Central memory CD8-positive, alpha-beta T cell (primary cell): ENCODE results near the gene TRMT44.
"Not testable (repeated sequence)": the region's sequence is repeated elsewhere in the genome, so short reads cannot be mapped to it uniquely, and the experiment has no call there.

Experiments used
- ATAC-seq: fragments of 150-1000 bp; cut with Tn5 transposase; replicated peaks from 2 replicates; pipeline ENCODE4 v1.10.0; 2022; ENCODE audit warnings: mild to moderate bottlenecking, moderate FRiP score, moderate number of reproducible peaks; ENCODE audit not compliant: poor library complexity, severe bottlenecking; ENCODE audit errors: extremely low read depth
- DNase-seq, 2 donors: peaks; one replicate each; pipeline ENCODE4 v3.0.0; 2021; ENCODE audit warnings: low spot score in 2 of 2
- H3K27ac Mint-ChIP-seq: one replicate; pipeline ENCODE4 v1.8.0; 2022; ENCODE audit warnings: low read depth, mild to moderate bottlenecking, moderate library complexity, mixed read lengths
- H3K27me3 Mint-ChIP-seq: one replicate; pipeline ENCODE4 v1.8.0; 2022; ENCODE audit warnings: mixed read lengths
- H3K36me3 Mint-ChIP-seq: one replicate; pipeline ENCODE4 v1.8.0; 2022; ENCODE audit warnings: mild to moderate bottlenecking, moderate library complexity, mixed read lengths; ENCODE audit not compliant: insufficient read depth
- H3K4me1 Mint-ChIP-seq: one replicate; pipeline ENCODE4 v1.8.0; 2022; ENCODE audit warnings: mixed read lengths
- H3K4me3 Mint-ChIP-seq: one replicate; pipeline ENCODE4 v1.8.0; 2022; ENCODE audit warnings: mild to moderate bottlenecking, moderate library complexity, mixed read lengths
- H3K9me3 Mint-ChIP-seq: one replicate; pipeline ENCODE4 v1.8.0; 2022; ENCODE audit warnings: mixed read lengths

The TRMT44 gene

GRCh38 chr4:8478371-8478770 lies 37.8 kb downstream of the TRMT44 start:
- Mint-ChIP-seq H3K27ac (no peak overlapping the region), H3K4me1 (no peaks in the 10 kb centered on the region), H3K4me3 (no peak overlapping the region), H3K27me3 (no peaks in the 10 kb centered on the region), H3K36me3 (peaks cover 13% of the 10 kb centered on the region), H3K9me3 (no peaks in the 10 kb centered on the region)
- ATAC-seq, result no peak
- no peak for DNase-seq

DNA sequence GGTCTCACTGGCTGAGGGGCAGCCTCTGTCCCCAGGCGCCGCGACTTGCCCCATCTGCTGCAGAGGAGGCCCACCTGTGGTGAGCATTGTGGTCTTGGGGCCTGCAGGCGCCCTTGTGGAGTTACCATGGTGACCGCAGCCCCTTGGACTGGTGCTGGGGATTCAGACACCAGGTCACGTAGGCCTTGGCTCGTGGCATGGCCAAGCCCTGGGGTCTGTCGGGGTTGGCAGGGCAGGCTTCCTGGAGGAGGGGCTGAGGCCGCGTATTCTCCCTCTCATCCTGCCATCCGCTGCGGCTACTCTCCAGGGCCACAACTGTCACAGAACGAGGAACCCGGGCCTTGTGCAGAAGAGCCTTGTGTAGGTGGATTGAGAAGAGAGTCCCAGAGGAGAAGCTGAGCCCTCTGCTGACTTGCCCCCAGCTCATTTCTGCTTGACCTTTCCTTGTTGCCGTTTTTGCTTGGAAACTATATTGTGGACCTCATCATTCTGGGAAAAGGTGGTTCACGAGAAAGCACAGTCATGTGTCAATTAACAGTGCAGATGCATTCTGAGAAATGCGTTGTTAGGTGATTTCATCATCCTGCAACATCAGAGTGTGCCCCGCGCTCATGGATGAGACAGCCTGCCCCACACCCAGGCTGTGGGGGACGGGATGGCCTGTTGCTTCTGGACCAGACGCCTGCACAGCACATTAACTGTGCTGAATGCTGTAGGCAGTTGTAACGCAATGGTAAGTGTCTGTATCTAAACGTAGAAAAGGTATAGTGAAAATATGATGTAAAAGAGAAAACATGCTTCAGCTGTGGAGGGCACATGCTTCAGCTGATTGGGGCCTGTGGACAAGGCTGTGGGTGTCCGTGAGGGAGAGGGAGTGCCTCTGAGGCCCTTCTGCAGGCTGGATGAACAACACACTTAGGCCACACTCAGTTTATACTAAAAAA lies 38.5 kb downstream of the TRMT44 start:
- no peak for ATAC-seq
- DNase-seq, result no peak
- H3K36me3 Mint-ChIP-seq, result peaks cover 13% of the 10 kb centered on the region
- no peaks in the 10 kb centered on the region for H3K4me1 Mint-ChIP-seq
- no peak overlapping the region for H3K27ac Mint-ChIP-seq
- H3K4me3 Mint-ChIP-seq, result no peak overlapping the region
- no peaks in the 10 kb centered on the region for H3K9me3 Mint-ChIP-seq
- peaks cover 1% of the 10 kb centered on the region for H3K27me3 Mint-ChIP-seq

- H3K27me3 Mint-ChIP-seq, result peaks cover 12% of the 10 kb centered on the region
- no peaks in the 10 kb centered on the region for H3K9me3 Mint-ChIP-seq
- DNase-seq, result no peak
- no peak overlapping the region for H3K27ac Mint-ChIP-seq
- no peaks in the 10 kb centered on the region for H3K4me1 Mint-ChIP-seq
- no peak overlapping the region for H3K4me3 Mint-ChIP-seq
- ATAC-seq, result no peak
- H3K36me3 Mint-ChIP-seq, result peaks cover 13% of the 10 kb centered on the region
Observed at GRCh38 chr4:8480221-8480620, 39.6 kb downstream of the TRMT44 start.

DNA sequence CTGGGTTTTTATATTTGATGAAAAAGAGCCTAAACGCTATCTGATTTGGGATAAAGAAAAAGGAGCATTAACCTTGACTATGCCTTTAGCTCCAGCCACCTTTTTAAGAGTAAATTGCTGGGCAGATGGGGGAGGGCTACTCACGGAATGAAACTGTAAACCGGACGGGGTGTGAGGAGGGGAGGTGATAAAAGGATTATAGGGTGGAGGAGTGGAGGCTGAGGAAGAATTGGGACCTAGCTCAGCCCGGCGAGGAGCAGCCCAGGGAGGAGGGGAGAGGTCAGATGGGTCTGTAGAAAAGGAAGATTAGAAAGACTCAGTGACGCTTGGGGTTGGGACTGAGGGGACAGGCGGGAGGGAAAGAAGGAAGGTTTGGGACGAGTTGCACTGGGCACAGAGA lies 46.1 kb downstream of the TRMT44 start:
- not testable (repeated sequence) for DNase-seq, H3K27ac Mint-ChIP-seq, H3K4me3 Mint-ChIP-seq, ATAC-seq, H3K36me3 Mint-ChIP-seq, H3K9me3 Mint-ChIP-seq, H3K4me1 Mint-ChIP-seq
- peaks cover 12% of the 10 kb centered on the region for H3K27me3 Mint-ChIP-seq

- Mint-ChIP-seq H3K27me3 (peaks cover 12% of the 10 kb centered on the region), H3K4me1 (no peaks in the 10 kb centered on the region), H3K9me3 (no peaks in the 10 kb centered on the region), H3K4me3 (no peak overlapping the region), H3K36me3 (no peaks in the 10 kb centered on the region), H3K27ac (no peak overlapping the region)
- DNase-seq, result no peak
- no peak for ATAC-seq
Observed at GRCh38 chr4:8488791-8489369, 48.3 kb downstream of the TRMT44 start.

DNA sequence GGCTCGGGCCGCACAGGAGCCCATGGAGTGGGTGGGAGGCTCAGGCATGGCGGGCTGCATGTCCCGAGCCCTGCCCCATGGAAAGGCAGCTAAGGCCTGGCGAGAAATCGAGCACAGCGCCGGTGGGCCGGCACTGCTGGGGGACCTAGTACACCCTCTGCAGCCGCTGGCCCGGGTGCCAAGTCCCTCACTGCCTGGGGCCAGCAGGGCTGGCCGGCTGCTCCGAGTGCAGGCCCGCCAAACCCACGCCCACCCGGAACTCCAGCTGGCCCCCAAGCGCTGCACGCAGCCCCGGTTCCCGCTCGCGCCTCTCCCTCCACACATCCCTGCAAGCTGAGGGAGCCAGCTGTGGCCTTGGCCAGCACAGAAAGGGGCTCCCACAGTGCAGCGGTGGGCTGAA lies 50.9 kb downstream of the TRMT44 start:
- not testable (repeated sequence) for ATAC-seq, H3K4me1 Mint-ChIP-seq, DNase-seq, H3K4me3 Mint-ChIP-seq, H3K9me3 Mint-ChIP-seq, H3K27me3 Mint-ChIP-seq, H3K36me3 Mint-ChIP-seq, H3K27ac Mint-ChIP-seq

DNA sequence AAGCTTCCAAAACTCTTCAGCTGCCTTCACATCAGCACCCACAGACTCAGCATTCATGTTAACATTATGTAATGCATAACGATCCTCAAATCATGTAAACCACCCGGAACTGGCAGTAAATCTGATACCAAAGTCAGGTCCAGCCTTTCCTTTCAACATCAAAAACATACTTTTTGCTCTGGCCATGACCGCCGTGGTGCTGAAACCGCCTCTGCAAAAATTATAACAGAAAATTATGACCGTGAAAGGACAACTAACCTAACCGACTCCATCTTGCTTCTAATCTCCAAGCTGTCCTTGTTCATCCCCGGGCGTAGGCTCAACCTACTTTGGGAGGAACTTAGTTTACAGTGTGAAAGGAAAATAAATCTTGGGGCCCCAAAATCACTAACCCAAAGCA lies 51.6 kb downstream of the TRMT44 start:
- no peak overlapping the region for H3K27ac Mint-ChIP-seq
- H3K9me3 Mint-ChIP-seq, result no peaks in the 10 kb centered on the region
- H3K4me1 Mint-ChIP-seq, result no peaks in the 10 kb centered on the region
- ATAC-seq (no peak), DNase-seq (no peak)
- no peaks in the 10 kb centered on the region for H3K27me3 Mint-ChIP-seq
- peaks cover 2% of the 10 kb centered on the region for H3K36me3 Mint-ChIP-seq
- no peak overlapping the region for H3K4me3 Mint-ChIP-seq

DNA sequence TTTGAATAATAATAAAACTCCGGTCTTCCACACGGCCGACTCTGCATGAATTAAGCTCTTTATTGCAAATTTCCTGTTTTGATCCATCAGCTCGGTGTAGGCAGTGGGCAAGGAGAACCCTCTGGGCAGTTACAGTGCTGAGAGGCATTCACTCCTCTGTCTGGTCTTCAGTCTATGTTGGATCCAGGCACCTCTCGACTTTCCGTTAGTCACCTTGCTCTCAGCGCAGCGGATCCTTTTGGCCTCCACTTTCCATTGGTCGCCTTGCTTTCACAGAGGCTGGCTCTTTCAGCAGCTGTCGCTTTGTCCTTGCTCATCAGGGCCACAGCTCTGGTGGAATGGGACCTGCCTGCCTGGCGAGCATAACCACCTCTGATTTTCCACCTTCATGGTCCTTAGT lies 52.9 kb downstream of the TRMT44 start:
- no peak overlapping the region for H3K27ac Mint-ChIP-seq
- no peaks in the 10 kb centered on the region for H3K4me1 Mint-ChIP-seq
- H3K36me3 Mint-ChIP-seq, result peaks cover 2% of the 10 kb centered on the region
- no peak overlapping the region for H3K4me3 Mint-ChIP-seq
- no peak for ATAC-seq
- peaks cover 8% of the 10 kb centered on the region for H3K9me3 Mint-ChIP-seq
- no peak for DNase-seq
- H3K27me3 Mint-ChIP-seq, result no peaks in the 10 kb centered on the region

DNA sequence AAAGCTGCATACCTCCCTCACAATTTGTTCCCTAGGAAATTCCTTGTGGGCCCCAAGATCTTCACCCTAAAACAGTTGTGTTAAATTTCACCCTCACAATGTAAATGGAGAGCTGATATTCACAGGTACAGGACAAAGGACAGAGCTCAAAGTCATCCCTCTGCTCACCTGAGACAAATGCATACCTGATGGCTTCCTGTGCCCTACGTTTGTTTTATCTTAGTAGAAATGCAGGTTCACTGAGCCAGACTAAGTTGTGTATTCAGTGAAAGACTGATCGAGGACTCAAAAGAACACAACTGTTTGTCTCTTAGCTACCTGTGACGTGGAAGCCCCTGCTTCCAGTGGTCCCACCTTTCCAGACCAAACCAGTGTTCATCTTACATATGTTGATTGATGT lies 53.6 kb downstream of the TRMT44 start:
- ATAC-seq (no peak), DNase-seq (no peak)
- Mint-ChIP-seq H3K27me3 (no peaks in the 10 kb centered on the region), H3K9me3 (peaks cover 8% of the 10 kb centered on the region), H3K27ac (no peak overlapping the region), H3K36me3 (peaks cover 2% of the 10 kb centered on the region), H3K4me3 (no peak overlapping the region), H3K4me1 (no peaks in the 10 kb centered on the region)

DNA sequence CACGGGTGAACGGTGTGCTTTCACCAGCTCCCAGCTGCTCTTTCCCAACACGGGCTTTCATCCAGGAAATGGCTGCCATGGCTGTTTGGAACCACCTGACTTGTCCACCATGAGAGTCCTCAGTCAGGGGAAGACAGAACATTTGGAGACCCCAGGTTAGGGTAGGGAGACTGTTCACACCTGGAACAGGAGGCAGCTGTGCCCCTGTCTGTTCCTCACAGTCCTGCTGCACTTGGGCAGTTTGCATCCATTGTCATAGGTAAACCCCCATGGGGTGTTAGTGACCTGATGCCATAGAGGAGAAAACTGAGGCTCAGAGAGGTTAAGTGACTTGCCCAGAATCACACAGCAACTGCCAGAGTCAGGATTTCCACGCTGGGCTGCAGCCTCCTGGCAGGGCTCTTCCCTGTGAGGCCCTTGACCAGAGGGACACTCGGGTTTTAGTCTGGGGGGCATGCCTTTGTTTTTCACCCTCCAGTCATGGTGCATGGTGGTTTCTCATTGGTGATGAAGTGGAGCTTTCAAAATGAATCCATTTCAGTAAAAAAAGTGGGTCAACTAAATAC lies 54.5 kb downstream of the TRMT44 start:
- Mint-ChIP-seq H3K36me3 (peaks cover 2% of the 10 kb centered on the region), H3K4me3 (no peak overlapping the region), H3K27me3 (no peaks in the 10 kb centered on the region), H3K4me1 (no peaks in the 10 kb centered on the region), H3K9me3 (peaks cover 8% of the 10 kb centered on the region), H3K27ac (no peak overlapping the region)
- ATAC-seq (no peak), DNase-seq (no peak)

DNA sequence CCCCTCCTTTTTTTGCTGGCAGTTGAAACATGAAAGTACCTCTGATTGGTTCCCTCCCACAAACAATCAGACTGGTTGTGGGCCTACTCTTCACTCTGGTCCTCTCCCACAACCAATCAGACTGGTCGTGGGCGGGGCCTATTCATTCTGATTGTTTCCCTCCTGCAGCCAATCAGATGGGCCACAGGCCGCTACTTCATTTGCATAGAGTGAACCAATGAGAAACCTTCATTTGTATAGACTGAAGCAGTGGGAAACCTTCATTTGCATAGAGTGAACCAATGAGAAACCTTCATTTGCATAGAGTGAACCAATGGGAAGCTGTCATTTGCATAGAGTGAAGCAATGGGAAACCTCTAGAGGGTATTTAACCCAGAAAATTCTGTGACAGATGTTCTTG lies 55.2 kb downstream of the TRMT44 start:
- no peak overlapping the region for H3K27ac Mint-ChIP-seq
- H3K36me3 Mint-ChIP-seq, result peaks cover 2% of the 10 kb centered on the region
- H3K4me3 Mint-ChIP-seq, result no peak overlapping the region
- no peaks in the 10 kb centered on the region for H3K27me3 Mint-ChIP-seq
- DNase-seq, result no peak
- H3K9me3 Mint-ChIP-seq, result peaks cover 8% of the 10 kb centered on the region
- H3K4me1 Mint-ChIP-seq, result no peaks in the 10 kb centered on the region
- ATAC-seq, result no peak

GRCh38 chr4:8497762-8498161 lies 57.2 kb downstream of the TRMT44 start:
- no peaks in the 10 kb centered on the region for H3K27me3 Mint-ChIP-seq
- H3K36me3 Mint-ChIP-seq, result peaks cover 2% of the 10 kb centered on the region
- peaks cover 8% of the 10 kb centered on the region for H3K9me3 Mint-ChIP-seq
- no peak overlapping the region for H3K4me3 Mint-ChIP-seq
- H3K4me1 Mint-ChIP-seq, result no peaks in the 10 kb centered on the region
- DNase-seq, result no peak
- no peak overlapping the region for H3K27ac Mint-ChIP-seq
- ATAC-seq, result no peak

- ATAC-seq (no peak), DNase-seq (no peak)
- no peak overlapping the region for H3K27ac Mint-ChIP-seq
- H3K27me3 Mint-ChIP-seq, result peaks cover 14% of the 10 kb centered on the region
- H3K4me3 Mint-ChIP-seq, result no peak overlapping the region
- peaks cover 2% of the 10 kb centered on the region for H3K36me3 Mint-ChIP-seq
- H3K9me3 Mint-ChIP-seq, result peaks cover 8% of the 10 kb centered on the region
- no peaks in the 10 kb centered on the region for H3K4me1 Mint-ChIP-seq
Observed at GRCh38 chr4:8500966-8501365, 60.4 kb downstream of the TRMT44 start.
